Measurements from ENCODE around the gene NFU1. TPM values are rescaled to one million over a fixed set of nuclear protein-coding genes. Genes with fewer than 3 reads are reported as not detected.
"Not testable (repeated sequence)": the region's sequence is repeated elsewhere in the genome, so short reads cannot be mapped to it uniquely, and the experiment has no call there.

Gene NFU1
- polyA plus RNA-seq, 12 donors = 40.2 to 61.5 (median 53.4) TPM; not detected in 1

DNA sequence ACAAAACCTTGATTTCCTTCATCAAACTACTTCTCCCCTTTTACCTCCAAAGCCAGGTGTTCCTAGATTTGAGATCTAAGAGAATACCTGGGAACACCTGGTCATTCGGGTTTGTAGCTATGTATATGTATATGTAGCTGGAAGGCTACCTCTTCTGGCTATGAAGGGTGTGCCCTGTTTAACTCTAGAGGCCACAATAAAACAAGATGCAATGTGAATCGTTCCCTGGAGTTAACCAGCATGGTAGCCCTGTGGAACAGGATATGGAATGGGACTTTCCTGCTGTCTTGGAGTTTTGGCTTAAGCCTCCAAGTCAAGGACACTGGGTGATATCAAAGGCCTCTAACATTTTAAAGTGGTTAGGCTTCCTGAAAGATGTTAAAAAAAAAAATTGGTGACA lies 17.7 kb upstream of the NFU1 start:
- no peak for DNase-seq

GRCh38 chr2:69453475-69454129 lies 16.4 kb upstream of the NFU1 start:
- DNase-seq = no peak

DNA sequence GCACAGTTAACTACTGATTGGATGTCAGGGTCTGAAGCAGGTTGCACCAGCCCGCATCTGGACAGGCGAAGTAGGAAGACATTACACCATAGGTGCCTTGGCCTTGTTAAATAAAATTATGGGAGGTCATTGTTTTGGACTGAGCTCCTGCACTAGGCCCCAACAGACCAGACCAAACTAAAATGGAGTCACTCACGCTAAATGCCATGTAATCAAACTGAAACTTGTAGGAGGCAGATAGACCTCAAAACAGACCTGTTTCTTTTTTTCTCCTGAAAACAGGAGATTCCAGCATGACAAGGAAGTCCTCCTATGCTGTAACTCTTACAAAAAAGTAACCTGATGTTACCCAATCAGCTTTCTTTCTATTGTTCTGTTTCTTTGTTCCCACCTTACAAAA lies 15.5 kb upstream of the NFU1 start:
- no peak for DNase-seq

DNA sequence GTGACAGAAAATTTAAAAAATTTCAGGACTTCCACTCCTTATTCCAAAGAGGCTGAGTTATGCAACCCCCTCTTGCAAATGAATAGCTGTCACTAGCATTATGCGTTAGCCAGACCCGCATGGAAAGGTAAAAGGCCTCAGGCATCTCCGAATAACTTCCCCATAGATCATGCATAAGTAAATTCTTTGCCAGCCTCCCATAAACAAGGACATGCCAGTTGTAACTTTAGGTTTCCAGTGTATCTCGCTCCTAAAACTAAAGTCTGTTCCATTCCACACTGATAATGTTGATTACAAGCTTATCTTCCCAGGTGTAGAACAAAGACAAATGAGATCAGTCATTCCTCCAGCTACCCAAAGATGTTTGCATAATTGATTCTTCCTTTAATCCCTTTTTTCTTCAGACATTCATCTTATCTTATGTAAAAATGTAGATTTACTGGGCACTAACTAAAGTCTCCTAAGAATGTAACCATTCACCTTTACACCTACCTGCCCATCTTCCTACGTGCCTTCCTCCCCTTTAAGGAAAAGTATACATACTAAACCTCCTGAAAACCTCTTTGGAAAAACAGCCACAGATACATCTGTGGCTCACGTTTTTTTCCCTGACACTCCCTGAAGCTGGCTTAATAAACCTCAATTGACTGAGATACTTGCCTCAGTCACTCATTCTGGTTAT lies 13.6 kb upstream of the NFU1 start:
- no peak for DNase-seq

DNA sequence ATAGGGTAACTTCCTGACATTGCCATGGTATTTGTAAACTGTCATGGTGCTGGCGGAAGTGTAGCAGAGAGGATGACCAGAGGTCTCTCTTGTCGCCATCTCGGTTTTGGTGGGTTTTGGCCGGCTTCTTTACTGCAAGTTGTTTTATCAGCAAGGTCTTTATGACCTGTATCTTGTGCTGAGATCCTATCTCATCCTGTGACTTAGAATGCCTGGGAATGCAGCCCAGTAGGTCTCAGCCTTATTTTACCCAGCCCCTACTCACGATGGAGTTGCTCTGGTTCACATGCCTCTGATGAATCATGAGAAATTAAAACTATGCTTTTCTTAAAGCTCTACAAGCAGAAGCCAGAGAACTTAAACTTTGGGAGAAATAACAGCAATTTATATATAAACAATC lies 12.7 kb upstream of the NFU1 start:
- no peak for DNase-seq

DNA sequence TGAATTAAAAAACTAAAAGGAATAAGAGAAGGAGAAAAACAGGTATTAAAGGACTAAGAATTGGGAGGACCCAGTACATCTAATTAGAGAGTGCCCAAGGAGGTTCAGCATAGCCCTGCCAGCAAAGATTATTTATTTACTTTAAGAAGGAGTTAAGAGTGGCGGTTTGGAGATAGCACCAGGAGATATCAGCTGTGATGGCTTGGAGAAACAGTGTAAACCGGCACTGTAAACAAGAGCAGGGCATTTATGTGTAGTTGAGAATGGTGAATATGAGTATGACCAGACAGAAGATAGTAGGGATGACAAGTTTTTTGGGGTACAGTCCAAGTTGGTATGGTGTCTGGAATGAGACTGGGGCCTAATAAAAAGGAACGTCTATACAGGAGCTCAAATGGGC lies 6.4 kb upstream of the NFU1 start:
- not testable (repeated sequence) for DNase-seq

DNA sequence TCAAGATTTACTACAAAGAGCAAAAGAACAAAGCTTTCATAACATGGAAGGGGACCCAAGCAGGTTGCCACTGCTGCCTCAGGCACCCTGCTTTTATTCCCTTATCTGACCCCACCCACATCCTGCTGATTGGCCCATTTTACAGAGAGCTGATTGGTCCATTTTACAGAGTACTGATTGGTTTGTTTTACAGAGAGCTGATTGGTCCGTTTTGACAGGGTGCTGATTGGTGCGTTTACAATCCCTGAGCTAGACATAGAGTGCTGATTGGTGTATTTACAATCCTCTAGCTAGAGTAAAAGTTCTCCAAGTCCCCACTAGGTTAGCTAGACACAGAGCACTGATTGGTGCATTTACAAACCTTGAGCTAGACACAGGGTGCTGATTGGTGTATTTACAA lies 2.3 kb upstream of the NFU1 start:
- DNase-seq = not testable (repeated sequence)

GRCh38 chr2:69438580-69438979 lies 1.3 kb upstream of the NFU1 start:
- DNase-seq = no peak

DNA sequence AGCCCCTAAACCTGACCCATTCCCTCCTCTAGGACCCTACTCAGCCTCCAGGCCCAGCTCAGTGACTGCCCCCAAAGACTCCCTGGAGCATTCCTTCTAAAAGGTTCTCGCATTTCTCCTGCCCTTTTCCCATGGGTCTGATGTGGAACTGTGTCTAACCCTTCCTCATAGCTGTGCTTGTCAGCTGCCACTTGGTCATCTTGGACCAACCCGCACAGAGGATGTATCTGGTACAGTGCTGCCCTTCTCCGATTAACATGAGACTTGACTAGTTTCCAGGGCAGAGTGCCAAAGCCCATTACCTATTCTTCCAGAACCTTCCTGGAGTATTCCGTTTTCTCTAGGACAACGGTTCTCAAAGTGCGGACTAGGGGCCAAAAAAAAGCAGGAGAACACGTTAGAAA lies 518 bp upstream of the NFU1 start:
- DNase-seq = no peak

- no peak for DNase-seq
Measured at GRCh38 chr2:69436596-69436937, 668 bp downstream of the NFU1 start.

DNA sequence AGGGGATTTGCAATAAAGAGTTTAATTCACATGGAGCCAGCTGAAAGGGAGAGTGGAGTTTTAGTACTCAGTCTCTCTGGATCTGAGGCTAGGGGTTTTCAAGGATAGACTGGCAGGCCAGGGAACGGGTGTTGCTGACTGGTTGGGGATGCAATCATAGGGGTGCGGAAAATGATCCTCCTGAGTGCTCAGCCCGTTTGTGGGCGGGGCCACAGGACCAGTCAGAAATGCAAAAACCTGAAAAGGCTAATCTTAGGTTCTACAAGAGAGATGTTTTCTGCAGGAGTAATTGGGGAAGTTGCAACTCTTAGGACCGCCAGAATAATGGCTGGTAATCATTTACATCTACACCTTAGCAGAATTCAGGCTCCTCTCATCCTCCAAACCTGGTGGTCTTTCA lies 2.5 kb downstream of the NFU1 start:
- DNase-seq = no peak

GRCh38 chr2:69429491-69430183 lies 7.6 kb downstream of the NFU1 start:
- no peak for DNase-seq

DNA sequence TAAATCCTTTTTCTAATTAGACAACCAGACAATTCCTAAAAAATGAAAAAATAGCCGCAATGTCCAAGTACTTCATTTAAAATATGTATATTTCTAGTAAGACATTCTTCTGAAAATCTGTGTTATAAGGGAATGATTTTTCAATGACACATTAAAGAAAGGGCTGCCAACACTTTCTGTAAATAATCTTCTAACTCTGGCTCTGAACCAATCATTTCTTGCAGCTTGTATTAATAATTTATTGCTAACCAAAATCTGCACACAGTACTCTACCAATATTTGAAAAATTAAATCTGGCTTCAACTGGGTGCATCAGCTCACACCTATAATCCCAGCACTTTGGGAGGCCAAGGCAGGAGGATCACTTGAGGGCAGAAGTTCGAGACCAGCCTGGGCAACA lies 8.3 kb downstream of the NFU1 start:
- DNase-seq = no peak

- no peak for DNase-seq
Measured at GRCh38 chr2:69424419-69424818, 12.8 kb downstream of the NFU1 start.

DNA sequence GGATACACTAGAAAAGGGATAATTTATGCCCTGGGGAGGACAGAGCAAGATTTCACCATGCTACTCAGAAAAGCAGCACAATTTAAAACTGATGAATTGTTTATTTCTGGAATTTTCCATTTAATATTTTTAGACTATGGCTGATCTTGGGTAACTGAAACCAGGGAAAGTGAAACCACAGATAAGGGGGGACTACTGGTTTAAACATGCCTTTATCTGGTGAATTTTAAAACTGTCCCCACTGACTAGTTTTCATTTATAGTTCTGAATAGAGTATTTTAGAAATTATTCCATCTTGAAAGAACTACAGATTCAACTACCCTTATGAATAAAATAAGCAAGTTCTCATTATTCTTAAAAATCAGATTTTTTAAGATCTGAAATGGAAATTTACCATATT lies 15.0 kb downstream of the NFU1 start:
- DNase-seq = no peak

DNA sequence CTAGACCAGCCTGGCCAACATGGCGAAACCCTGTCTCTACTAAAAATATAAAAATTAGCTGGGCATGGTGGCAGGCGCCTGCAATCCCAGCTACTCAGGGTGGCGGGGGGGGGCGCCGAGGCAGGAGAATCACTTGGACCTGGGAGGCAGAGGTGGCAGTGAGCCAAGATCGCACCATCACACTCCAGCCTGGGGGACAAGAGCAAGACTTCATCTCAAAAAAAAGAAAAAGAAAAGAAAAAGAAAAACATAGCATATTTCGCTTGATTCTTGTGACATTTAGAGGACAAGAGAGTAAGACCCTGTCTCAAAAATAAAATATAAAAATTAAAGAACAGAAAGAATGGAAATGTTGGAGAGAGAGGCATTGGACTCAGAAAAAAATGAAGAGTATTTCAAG lies 18.1 kb downstream of the NFU1 start:
- DNase-seq = not testable (repeated sequence)

- no peak for DNase-seq
Measured at GRCh38 chr2:69416147-69416546, 21.1 kb downstream of the NFU1 start.

DNA sequence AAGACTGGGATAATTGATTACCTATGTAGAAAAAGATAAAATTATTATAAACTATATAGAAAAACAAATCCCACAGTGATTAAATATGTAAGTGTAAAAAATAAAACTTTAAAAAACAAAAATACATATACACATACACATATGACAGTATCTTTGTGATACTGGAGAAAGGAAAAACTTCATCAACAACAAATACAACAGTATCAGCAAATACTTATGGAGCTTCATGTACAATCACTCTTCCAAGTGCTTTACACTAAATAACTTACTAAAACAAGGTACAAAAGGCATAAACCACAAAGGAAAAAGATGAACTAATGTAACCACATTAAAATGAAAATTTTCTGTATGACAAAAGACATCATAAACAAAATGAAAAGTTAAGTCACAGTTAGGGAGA lies 26.1 kb downstream of the NFU1 start:
- no peak for DNase-seq

DNA sequence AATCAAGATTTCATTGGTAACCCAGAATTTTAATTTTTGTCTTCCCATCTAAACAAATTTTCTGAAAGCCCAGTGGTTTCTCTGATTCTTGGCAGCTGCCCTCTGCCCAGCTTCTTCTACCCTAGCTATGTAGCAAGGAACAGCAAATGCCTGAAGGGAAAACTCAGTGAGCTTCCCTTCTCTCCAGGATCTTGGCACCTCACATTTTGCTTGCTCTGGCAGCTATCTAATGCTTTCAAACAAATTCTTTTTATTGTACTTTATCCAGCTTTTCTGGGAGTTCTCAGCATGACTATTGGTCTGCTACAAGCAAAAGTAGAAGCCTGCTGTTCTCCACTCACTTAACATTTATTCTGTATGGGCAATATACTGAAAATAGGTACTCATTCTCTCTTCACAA lies 31.9 kb downstream of the NFU1 start:
- DNase-seq = no peak

DNA sequence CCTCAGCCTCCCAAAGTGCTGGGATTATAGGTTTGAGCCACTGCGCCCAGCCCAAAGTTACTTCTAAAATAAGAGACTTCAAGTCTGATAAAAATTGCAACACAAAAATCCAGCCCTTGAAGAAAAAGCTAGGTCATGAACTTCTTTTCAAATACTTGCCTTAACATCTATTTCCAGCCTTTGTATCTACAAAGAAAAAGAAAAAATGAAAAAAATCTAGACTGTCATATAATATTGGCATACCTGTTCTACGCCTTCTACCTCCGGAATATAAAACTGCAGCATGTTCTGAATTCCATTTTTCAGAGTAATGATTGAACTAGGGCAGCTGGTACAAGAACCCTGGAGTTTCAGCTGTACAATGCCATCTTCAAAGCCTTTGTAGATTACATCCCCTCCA lies 37.1 kb downstream of the NFU1 start:
- DNase-seq = no peak

- no peak for DNase-seq
Measured at GRCh38 chr2:69397234-69397633, 40.0 kb downstream of the NFU1 start.

DNA sequence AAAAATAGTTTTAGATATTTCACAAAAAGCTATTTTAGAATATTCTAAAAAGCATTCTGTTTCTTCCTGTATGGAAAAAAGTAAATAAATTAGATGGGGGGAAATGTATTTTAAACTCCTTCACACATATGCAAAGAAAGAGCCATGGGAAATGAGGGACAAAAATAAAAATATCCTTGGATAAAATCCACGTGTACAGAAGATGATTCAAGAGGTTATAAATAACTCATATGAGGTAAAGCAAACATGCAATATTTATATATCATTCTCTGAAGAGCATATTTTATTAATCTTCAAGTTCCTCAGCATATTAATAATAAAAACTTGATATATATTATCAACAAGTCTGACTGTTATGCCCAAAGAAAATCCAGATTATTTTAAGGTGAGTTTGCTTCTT lies 41.4 kb downstream of the NFU1 start:
- DNase-seq = no peak

DNA sequence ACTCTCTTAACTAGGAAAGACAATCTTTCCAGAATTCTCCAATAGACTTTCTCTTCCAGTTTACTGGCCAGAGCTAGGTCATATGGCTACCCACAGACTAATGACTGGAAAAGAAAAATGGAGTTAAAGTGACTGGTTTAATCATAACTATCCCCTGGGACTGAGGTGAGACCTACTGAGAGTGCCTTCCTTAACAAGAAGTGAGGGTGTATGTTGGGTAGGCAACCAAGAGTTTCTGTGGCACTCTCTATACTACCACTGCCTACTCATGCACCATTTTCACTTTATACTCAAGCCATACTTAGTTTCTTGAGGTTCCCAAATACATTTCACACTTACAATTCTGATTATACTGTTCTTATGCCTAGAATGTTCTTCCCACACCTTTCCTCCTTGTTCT lies 43.3 kb downstream of the NFU1 start:
- no peak for DNase-seq

- no peak for DNase-seq
Measured at GRCh38 chr2:69390471-69390870, 46.8 kb downstream of the NFU1 start.
